Liver (tissue), 3 donors: ENCODE data around the gene CTTN.

Experiments
- ATF3 ChIP-seq: IDR thresholded peaks from 2 replicates; pipeline ENCODE4 v1.6.1; 2016; ENCODE audit warnings: antibody characterized with exemption
- CTCF ChIP-seq: fragments of 150-350 bp; IDR thresholded peaks from 2 replicates; pipeline ENCODE4 v1.5.1; 2017; ENCODE audit warnings: improper control_type of control experiment, low read depth, low read length; ENCODE audit not compliant: missing input control
- EGR1 ChIP-seq, 2 donors: IDR thresholded peaks; 2 replicates each; pipeline ENCODE4 v1.6.1; 2016 to 2018; ENCODE audit warnings: antibody characterized with exemption in 2 of 2, low read depth in 2 of 2
- FOXA1 ChIP-seq: IDR thresholded peaks from 2 replicates; pipeline ENCODE4 v1.6.1; 2016; ENCODE audit warnings: antibody characterized with exemption
- GABPA ChIP-seq, 2 donors: IDR thresholded peaks in 1 of 2; conservative IDR thresholded peaks in 1 of 2; 2 replicates each; pipeline ENCODE4 v1.6.1; 2016; ENCODE audit warnings: antibody characterized with exemption in 2 of 2, mild to moderate bottlenecking in 1 of 2, moderate library complexity in 1 of 2
- NR2F2 ChIP-seq: IDR thresholded peaks from 2 replicates; pipeline ENCODE4 v1.6.1; 2016; ENCODE audit warnings: antibody characterized with exemption
- RAD21 ChIP-seq, 2 donors: IDR thresholded peaks; 2 replicates each; pipeline ENCODE4 v1.6.1; 2016; ENCODE audit warnings: antibody characterized with exemption in 2 of 2, mild to moderate bottlenecking in 2 of 2
- RXRA ChIP-seq, 2 donors: IDR thresholded peaks; 2 replicates each; pipeline ENCODE4 v1.6.1; 2017 to 2018; ENCODE audit warnings: antibody characterized with exemption in 2 of 2, mild to moderate bottlenecking in 1 of 2
- SP1 ChIP-seq: IDR thresholded peaks from 2 replicates; pipeline ENCODE4 v1.6.1; 2018; ENCODE audit warnings: antibody characterized with exemption, mild to moderate bottlenecking
- TAF1 ChIP-seq: conservative IDR thresholded peaks from 2 replicates; pipeline ENCODE4 v1.6.1; 2016; ENCODE audit warnings: antibody characterized with exemption, mild to moderate bottlenecking
- YY1 ChIP-seq: IDR thresholded peaks from 2 replicates; pipeline ENCODE4 v1.6.1; 2016; ENCODE audit warnings: antibody characterized with exemption, mild to moderate bottlenecking
- TF ChIP-seq, protein P1 (sequence below): IDR thresholded peaks from 2 replicates; pipeline ENCODE4 v1.6.1; 2016; ENCODE audit warnings: antibody characterized with exemption
- TF ChIP-seq, protein P2 (sequence below): IDR thresholded peaks from 2 replicates; pipeline ENCODE4 v1.6.1; 2016; ENCODE audit warnings: antibody characterized with exemption, mild to moderate bottlenecking
- TF ChIP-seq, protein P3 (sequence below): IDR thresholded peaks from 2 replicates; pipeline ENCODE4 v1.6.1; 2016; ENCODE audit warnings: antibody characterized with exemption
- donor health status: healthy.
- donor health status: healthy.

- no peak for TF ChIP-seq CTCF
- TF ChIP-seq SP1, result no peak
- TF ChIP-seq, protein P1, sequence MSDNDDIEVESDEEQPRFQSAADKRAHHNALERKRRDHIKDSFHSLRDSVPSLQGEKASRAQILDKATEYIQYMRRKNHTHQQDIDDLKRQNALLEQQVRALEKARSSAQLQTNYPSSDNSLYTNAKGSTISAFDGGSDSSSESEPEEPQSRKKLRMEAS, result no peak
- TF ChIP-seq EGR1 (IDR thresholded peaks at IDR 0.05; ENCODE audit: low read depth in 2 of 2), result no peak
- TF ChIP-seq RAD21 (IDR thresholded peaks at IDR 0.05), result no peak
- TF ChIP-seq YY1, result no peak
- TF ChIP-seq, protein P2, sequence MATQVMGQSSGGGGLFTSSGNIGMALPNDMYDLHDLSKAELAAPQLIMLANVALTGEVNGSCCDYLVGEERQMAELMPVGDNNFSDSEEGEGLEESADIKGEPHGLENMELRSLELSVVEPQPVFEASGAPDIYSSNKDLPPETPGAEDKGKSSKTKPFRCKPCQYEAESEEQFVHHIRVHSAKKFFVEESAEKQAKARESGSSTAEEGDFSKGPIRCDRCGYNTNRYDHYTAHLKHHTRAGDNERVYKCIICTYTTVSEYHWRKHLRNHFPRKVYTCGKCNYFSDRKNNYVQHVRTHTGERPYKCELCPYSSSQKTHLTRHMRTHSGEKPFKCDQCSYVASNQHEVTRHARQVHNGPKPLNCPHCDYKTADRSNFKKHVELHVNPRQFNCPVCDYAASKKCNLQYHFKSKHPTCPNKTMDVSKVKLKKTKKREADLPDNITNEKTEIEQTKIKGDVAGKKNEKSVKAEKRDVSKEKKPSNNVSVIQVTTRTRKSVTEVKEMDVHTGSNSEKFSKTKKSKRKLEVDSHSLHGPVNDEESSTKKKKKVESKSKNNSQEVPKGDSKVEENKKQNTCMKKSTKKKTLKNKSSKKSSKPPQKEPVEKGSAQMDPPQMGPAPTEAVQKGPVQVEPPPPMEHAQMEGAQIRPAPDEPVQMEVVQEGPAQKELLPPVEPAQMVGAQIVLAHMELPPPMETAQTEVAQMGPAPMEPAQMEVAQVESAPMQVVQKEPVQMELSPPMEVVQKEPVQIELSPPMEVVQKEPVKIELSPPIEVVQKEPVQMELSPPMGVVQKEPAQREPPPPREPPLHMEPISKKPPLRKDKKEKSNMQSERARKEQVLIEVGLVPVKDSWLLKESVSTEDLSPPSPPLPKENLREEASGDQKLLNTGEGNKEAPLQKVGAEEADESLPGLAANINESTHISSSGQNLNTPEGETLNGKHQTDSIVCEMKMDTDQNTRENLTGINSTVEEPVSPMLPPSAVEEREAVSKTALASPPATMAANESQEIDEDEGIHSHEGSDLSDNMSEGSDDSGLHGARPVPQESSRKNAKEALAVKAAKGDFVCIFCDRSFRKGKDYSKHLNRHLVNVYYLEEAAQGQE, result no peak
- TF ChIP-seq NR2F2, result no peak
- no peak for TF ChIP-seq ATF3
- TF ChIP-seq TAF1, result no peak
- TF ChIP-seq FOXA1, result no peak
- TF ChIP-seq, protein P3, sequence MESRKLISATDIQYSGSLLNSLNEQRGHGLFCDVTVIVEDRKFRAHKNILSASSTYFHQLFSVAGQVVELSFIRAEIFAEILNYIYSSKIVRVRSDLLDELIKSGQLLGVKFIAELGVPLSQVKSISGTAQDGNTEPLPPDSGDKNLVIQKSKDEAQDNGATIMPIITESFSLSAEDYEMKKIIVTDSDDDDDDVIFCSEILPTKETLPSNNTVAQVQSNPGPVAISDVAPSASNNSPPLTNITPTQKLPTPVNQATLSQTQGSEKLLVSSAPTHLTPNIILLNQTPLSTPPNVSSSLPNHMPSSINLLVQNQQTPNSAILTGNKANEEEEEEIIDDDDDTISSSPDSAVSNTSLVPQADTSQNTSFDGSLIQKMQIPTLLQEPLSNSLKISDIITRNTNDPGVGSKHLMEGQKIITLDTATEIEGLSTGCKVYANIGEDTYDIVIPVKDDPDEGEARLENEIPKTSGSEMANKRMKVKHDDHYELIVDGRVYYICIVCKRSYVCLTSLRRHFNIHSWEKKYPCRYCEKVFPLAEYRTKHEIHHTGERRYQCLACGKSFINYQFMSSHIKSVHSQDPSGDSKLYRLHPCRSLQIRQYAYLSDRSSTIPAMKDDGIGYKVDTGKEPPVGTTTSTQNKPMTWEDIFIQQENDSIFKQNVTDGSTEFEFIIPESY, result no peak
- no peak for TF ChIP-seq RXRA (IDR thresholded peaks at IDR 0.05)
- no peak for TF ChIP-seq GABPA (IDR thresholded peaks at IDR 0.05 in 1 of 2, conservative IDR thresholded peaks at IDR 0.05 in 1 of 2)
Observed at GRCh38 chr11:70418130-70418529, 19.8 kb downstream of the CTTN start.
